Measurements from ENCODE around the gene STPG1.

The STPG1 gene

GRCh38 chr1:24311741-24312140 is 101.8 kb downstream of the STPG1 start:
- Mint-ChIP-seq H3K4me3 (no peak overlapping the region), H3K36me3 (no peaks in the 10 kb centered on the region), H3K27ac (no peak overlapping the region), H3K4me1 (no peaks in the 10 kb centered on the region), H3K27me3 (peaks cover 6% of the 10 kb centered on the region), H3K9me3 (no peaks in the 10 kb centered on the region)
- DNase-seq (ENCODE audit: low spot score in 2 of 2) (no peak), ATAC-seq (ENCODE audit: low read depth) (no peak)

GRCh38 chr1:24311234-24311633 is 102.3 kb downstream of the STPG1 start:
- Mint-ChIP-seq H3K36me3 (no peaks in the 10 kb centered on the region), H3K27me3 (peaks cover 7% of the 10 kb centered on the region), H3K9me3 (no peaks in the 10 kb centered on the region), H3K4me3 (no peak overlapping the region), H3K27ac (no peak overlapping the region), H3K4me1 (no peaks in the 10 kb centered on the region)
- DNase-seq (ENCODE audit: low spot score in 2 of 2) (no peak), ATAC-seq (ENCODE audit: low read depth) (no peak)

GRCh38 chr1:24309762-24310485 is 103.7 kb downstream of the STPG1 start:
- DNase-seq (ENCODE audit: low spot score in 2 of 2) (no peak), ATAC-seq (ENCODE audit: low read depth) (no peak)
- H3K4me1 Mint-ChIP-seq, result no peaks in the 10 kb centered on the region
- H3K9me3 Mint-ChIP-seq, result no peaks in the 10 kb centered on the region
- H3K27me3 Mint-ChIP-seq, result peaks cover 14% of the 10 kb centered on the region
- H3K36me3 Mint-ChIP-seq, result no peaks in the 10 kb centered on the region
- H3K4me3 Mint-ChIP-seq, result no peak overlapping the region
- H3K27ac Mint-ChIP-seq, result no peak overlapping the region

GRCh38 chr1:24308365-24309015 is 105.1 kb downstream of the STPG1 start:
- no peaks in the 10 kb centered on the region for H3K9me3 Mint-ChIP-seq
- H3K4me3 Mint-ChIP-seq, result no peak overlapping the region
- peaks cover 17% of the 10 kb centered on the region for H3K27me3 Mint-ChIP-seq
- H3K36me3 Mint-ChIP-seq, result no peaks in the 10 kb centered on the region
- no peak overlapping the region for H3K27ac Mint-ChIP-seq
- DNase-seq (ENCODE audit: low spot score in 2 of 2) (no peak), ATAC-seq (ENCODE audit: low read depth) (no peak)
- H3K4me1 Mint-ChIP-seq, result no peaks in the 10 kb centered on the region

Data from memory B cell (primary cell).